Fibroblast of lung (primary cell): ENCODE data around the gene COPB2. TPM values are rescaled to one million over a fixed set of nuclear protein-coding genes. Genes with fewer than 3 reads are reported as not detected.

Source experiments
- DNase-seq, 2 donors: peaks; one replicate each; pipeline versions ENCODE4 v3.0.0 to v3.0.0-alpha.2; 2010; ENCODE audit warnings: low read depth in 2 of 2
- H2AFZ ChIP-seq: 2 replicates; pipeline ENCODE4 v1.5.1; 2012; ENCODE audit warnings: low read length, control low read depth, inconsistent platforms
- H3K27ac ChIP-seq: 2 replicates; pipeline ENCODE4 v1.5.1; 2011; ENCODE audit warnings: low read length, control low read depth; ENCODE audit not compliant: insufficient read depth
- H3K27me3 ChIP-seq: 2 replicates; pipeline ENCODE4 v1.5.1; 2011; ENCODE audit warnings: mild to moderate bottlenecking, low read length; ENCODE audit not compliant: control insufficient read depth, insufficient read depth
- H3K36me3 ChIP-seq: 2 replicates; pipeline ENCODE4 v1.5.1; 2011; ENCODE audit warnings: low read length; ENCODE audit not compliant: control insufficient read depth, insufficient read depth
- H3K4me1 ChIP-seq: 2 replicates; pipeline ENCODE4 v1.5.1; 2011; ENCODE audit warnings: low read length; ENCODE audit not compliant: control insufficient read depth, insufficient read depth; ENCODE audit errors: extremely low read depth
- H3K4me2 ChIP-seq: 2 replicates; pipeline ENCODE4 v1.5.1; 2011; ENCODE audit warnings: low read length, control low read depth; ENCODE audit not compliant: insufficient read depth; ENCODE audit errors: extremely low read depth
- H3K4me3 ChIP-seq, 4 experiments: fragments of 200-600 bp in 1 of 4; sonication (generic) in 1 of 4; replicated peaks in 1 of 4; 2 replicates each; pipeline ENCODE4 v1.5.1; 2011 to 2016; ENCODE audit warnings: low read length in 4 of 4, low read depth in 3 of 4, mild to moderate bottlenecking in 3 of 4, control low read depth in 2 of 4, inconsistent platforms in 1 of 4, mixed read lengths in 1 of 4; ENCODE audit not compliant: insufficient read depth in 1 of 4; ENCODE audit errors: control extremely low read depth in 1 of 4
- H3K79me2 ChIP-seq: 2 replicates; pipeline ENCODE4 v1.5.1; 2012; ENCODE audit warnings: mild to moderate bottlenecking, low read length, inconsistent platforms; ENCODE audit not compliant: control insufficient read depth, insufficient read depth
- H3K9ac ChIP-seq: 2 replicates; pipeline ENCODE4 v1.5.1; 2011; ENCODE audit warnings: mild to moderate bottlenecking, low read length, control low read depth; ENCODE audit not compliant: insufficient read depth
- H3K9me3 ChIP-seq: 2 replicates; pipeline ENCODE4 v1.5.1; 2012; ENCODE audit warnings: low read depth, low read length; ENCODE audit not compliant: control insufficient read depth, insufficient read depth
- H4K20me1 ChIP-seq: 2 replicates; pipeline ENCODE4 v1.5.1; 2011; ENCODE audit warnings: low read length; ENCODE audit not compliant: control insufficient read depth, insufficient read depth; ENCODE audit errors: extremely low read depth
- CTCF ChIP-seq, 2 donors: IDR thresholded peaks in 1 of 2; conservative IDR thresholded peaks in 1 of 2; 1 replicate in 1 of 2; 2 replicates in 1 of 2; pipeline ENCODE4 v1.5.1; 2011 to 2012; ENCODE audit warnings: low read length in 2 of 2, control low read depth in 1 of 2, inconsistent platforms in 1 of 2, low read depth in 1 of 2, mild to moderate bottlenecking in 1 of 2
- EZH2 ChIP-seq: IDR thresholded peaks from 2 replicates; pipeline ENCODE4 v1.5.1; 2012; ENCODE audit warnings: low read length, control low read depth, mild to moderate bottlenecking; ENCODE audit errors: missing control alignments
- polyA plus RNA-seq, 2 donors: library from polyadenylated mRNA; depleted of rRNA in 1 of 2; stranded (reverse) in 1 of 2; unstranded in 1 of 2; fragments of >200 nt; gene quantifications; 2 replicates each; pipeline ENCODE4 v1.2.1, GENCODE V29; 2011 to 2012; ENCODE audit warnings: missing spikeins in 1 of 2
- total RNA-seq: library from RNA; depleted of rRNA; stranded (reverse); fragments of >200 nt; gene quantifications from 2 replicates; pipeline ENCODE4 v1.2.1, GENCODE V29; 2014

The COPB2 gene
- total and polyA plus RNA-seq, 2 donors (not counting 1 experiment from before 2014, with no cell fraction given) = 284 to 293 TPM

- Histone ChIP-seq H3K9ac (no peak overlapping the region), H3K36me3 (peaks cover 8% of the 10 kb centered on the region), H3K4me1 (no peaks in the 10 kb centered on the region), H3K27me3 (no peaks in the 10 kb centered on the region), H3K4me2 (no peak overlapping the region), H3K4me3 (no peak overlapping the region), H2AFZ (no peak overlapping the region), H3K9me3 (no peaks in the 10 kb centered on the region), H3K79me2 (no peaks in the 10 kb centered on the region), H4K20me1 (no peaks in the 10 kb centered on the region), H3K27ac (no peak overlapping the region)
- DNase-seq = peak in 1 of 2 donors; percentile 62
- TF ChIP-seq EZH2 (no peak), CTCF (conservative IDR thresholded peaks at IDR 0.05 in 1 of 2, IDR thresholded peaks at IDR 0.05 in 1 of 2; ENCODE audit: low read depth in 1 of 2, low read length in 2 of 2) (no peak)
These were observed 34.0 kb downstream of the COPB2 start for GRCh38 chr3:139355476-139355875.

- no peaks in the 10 kb centered on the region for H4K20me1 ChIP-seq
- H3K36me3 ChIP-seq = peaks cover 11% of the 10 kb centered on the region
- no peaks in the 10 kb centered on the region for H3K27me3 ChIP-seq
- DNase-seq = no peak
- no peak overlapping the region for H2AFZ ChIP-seq
- no peaks in the 10 kb centered on the region for H3K79me2 ChIP-seq
- H3K4me2 ChIP-seq = no peak overlapping the region
- H3K9me3 ChIP-seq = no peaks in the 10 kb centered on the region
- no peaks in the 10 kb centered on the region for H3K4me1 ChIP-seq
- H3K9ac ChIP-seq = no peak overlapping the region
- H3K4me3 ChIP-seq = no peak overlapping the region
- TF ChIP-seq CTCF (conservative IDR thresholded peaks at IDR 0.05 in 1 of 2, IDR thresholded peaks at IDR 0.05 in 1 of 2; ENCODE audit: low read depth in 1 of 2, low read length in 2 of 2) (no peak), EZH2 (no peak)
- H3K27ac ChIP-seq = no peak overlapping the region
These were observed 34.8 kb downstream of the COPB2 start for GRCh38 chr3:139354661-139355060.

- Histone ChIP-seq H3K9me3 (no peaks in the 10 kb centered on the region), H3K9ac (no peak overlapping the region), H2AFZ (no peak overlapping the region), H3K4me2 (no peak overlapping the region), H3K4me3 (no peak overlapping the region), H3K36me3 (peaks cover 11% of the 10 kb centered on the region), H3K4me1 (no peaks in the 10 kb centered on the region), H4K20me1 (no peaks in the 10 kb centered on the region), H3K79me2 (no peaks in the 10 kb centered on the region), H3K27me3 (no peaks in the 10 kb centered on the region), H3K27ac (no peak overlapping the region)
- peak; percentile 65 to 69 for DNase-seq
- TF ChIP-seq CTCF (conservative IDR thresholded peaks at IDR 0.05 in 1 of 2, IDR thresholded peaks at IDR 0.05 in 1 of 2; ENCODE audit: low read depth in 1 of 2, low read length in 2 of 2) = peak; percentile 90 to 97
- TF ChIP-seq EZH2 = no peak
These were observed 35.4 kb downstream of the COPB2 start for GRCh38 chr3:139353920-139354556.
